ENCODE measurements around the gene PPP6C.

DNA sequence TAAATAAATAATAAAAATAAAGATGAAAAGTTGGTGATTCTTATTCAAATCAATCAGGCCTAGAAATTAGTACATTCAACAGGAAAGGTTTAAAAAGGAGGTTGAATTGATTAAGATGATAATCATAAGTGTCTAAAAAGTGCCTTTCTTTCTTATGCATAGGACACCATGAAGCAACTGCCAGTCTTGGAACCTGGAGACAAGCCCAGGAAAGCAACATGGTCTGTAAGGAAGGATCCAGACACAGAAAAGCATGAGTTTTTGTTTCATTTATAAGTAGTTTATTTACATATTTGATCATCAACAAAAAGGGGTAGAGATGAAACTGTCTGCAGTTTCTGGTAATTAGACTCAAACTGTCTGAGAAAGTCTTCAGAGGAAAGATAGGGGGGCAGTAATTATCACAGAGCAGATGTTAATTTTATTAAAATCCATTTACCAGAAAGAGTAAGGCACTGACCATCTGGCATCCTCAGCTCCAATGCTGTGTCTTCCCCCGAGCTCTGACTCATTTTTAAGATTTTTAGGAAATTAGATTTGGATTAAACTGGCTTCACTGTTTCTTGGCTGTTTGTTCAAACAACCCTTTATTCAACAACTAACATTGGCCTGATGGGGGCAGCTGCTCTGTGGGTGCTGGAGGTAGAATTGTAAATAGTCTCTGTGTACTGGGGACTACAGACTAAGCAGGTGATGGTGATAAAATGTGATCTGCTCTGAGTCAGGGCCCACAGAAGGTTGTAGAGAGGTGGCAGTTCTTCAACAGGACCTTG is 13.4 kb upstream of the PPP6C start:
- no peak for TF ChIP-seq POLR2A (IDR thresholded peaks at IDR 0.05; ENCODE audit: low read depth, low read length)
- no peak for TF ChIP-seq POLR2AphosphoS5 (IDR thresholded peaks at IDR 0.05; ENCODE audit: low read depth, low read length)
- TF ChIP-seq TAF1 (IDR thresholded peaks at IDR 0.05; ENCODE audit: borderline replicate concordance, low read depth, low read length) = no peak
